Pancreas (tissue), 10 donors: ENCODE results near the gene BSG. TPM values are rescaled to one million over a fixed set of nuclear protein-coding genes. Genes with fewer than 3 reads are reported as not detected.

Experiments used
- ATAC-seq, 4 donors: fragments of 200-7000 bp; cut with Tn5 transposase; one replicate each; pipeline versions ENCODE4 v1.8.0 to v1.9.1; 2020; ENCODE audit warnings: mild to moderate bottlenecking in 4 of 4, moderate library complexity in 4 of 4
- DNase-seq, 6 donors: peaks; one replicate each; pipeline ENCODE4 v3.0.0-alpha.2; 2020
- FAIRE-seq: peaks from 2 replicates; lab custom pipeline; 2012; peaks lifted over from hg19 to GRCh38; lab: Jason Lieb, UNC
- H3K27ac ChIP-seq, 4 donors: fragments of 200-600 bp; sonication (generic); 1 replicate in 3 of 4; 2 replicates in 1 of 4; pipeline versions ENCODE4 v1.5.0 to v1.8.0; 2020
- H3K27me3 ChIP-seq, 4 donors: fragments of 200-600 bp; one replicate each; pipeline ENCODE4 v1.8.0; 2021
- H3K36me3 ChIP-seq, 3 donors: fragments of 200-600 bp; sonication (generic) in 1 of 3; one replicate each; pipeline versions ENCODE4 v1.5.0 to v1.8.0; 2020 to 2021
- H3K4me1 ChIP-seq, 3 donors: fragments of 200-600 bp; one replicate each; pipeline ENCODE4 v1.8.0; 2021
- H3K4me3 ChIP-seq, 4 donors: fragments of 200-600 bp; sonication (generic) in 2 of 4; one replicate each; pipeline versions ENCODE4 v1.5.0 to v1.8.0; 2020 to 2021
- H3K9me3 ChIP-seq, 4 donors: fragments of 200-600 bp; one replicate each; pipeline ENCODE4 v1.8.0; 2021
- CTCF ChIP-seq, 4 donors: fragments of 200-600 bp; sonication (generic) in 3 of 4; IDR thresholded peaks; one replicate each; pipeline versions ENCODE4 v1.5.0 to v1.8.0; 2021; ENCODE audit warnings: antibody characterized with exemption in 4 of 4
- WGBS, 2 donors: extraction: QIAGEN DNeasy Blood & Tissue Kit; methylation state at CpG; one replicate each; pipeline ENCODE4 v1.1.7; 2013; 5-methylcytosine and 5-hydroxymethylcytosine counted together
- intact Hi-C, 3 donors: fragments of 100-400 bp; cut with DNase I; formaldehyde crosslinking; loops; one replicate each; pipeline versions ENCODE4 v1.11.1 to v1.14.2; 2022
- polyA plus RNA-seq, 2 donors: library from polyadenylated mRNA; stranded (reverse); fragments of 200-250 nt; gene quantifications; one replicate each; pipeline ENCODE4 v1.2.3, GENCODE V29; 2013
- total RNA-seq, 6 donors: library from RNA; stranded (reverse); fragmentation: NEBNext Ultra II Directional in 4 of 6; extraction: Animal tissue kit (Norgen Biotek cat#: 25700) in 4 of 6; gene quantifications; one replicate each; pipeline versions ENCODE4 v1.2.1 to v1.2.4, GENCODE V29; 2021 to 2023
- donor health status: healthy with polysubstance abuse.
- donor health status: DM: no; HTN: no; CAD: no; lungs with moderate emphysema.
- donor health status: DM: no; HTN: no; CAD: no.
- donor health status: control.
- donor health status: control.
- donor health status: Bipolar disorder and iron deficiency.
- donor health status: DM: yes; HTN: yes; CAD: no.
- donor health status: DM: no; HTN: no; CAD: no.
- donor health status: DM: no; HTN: no; CAD: no.
- donor health status: DM: yes; HTN: yes; CAD: no.

Gene BSG
- total and polyA plus RNA-seq, 8 donors: 122 to 256 (median 159) TPM

DNA sequence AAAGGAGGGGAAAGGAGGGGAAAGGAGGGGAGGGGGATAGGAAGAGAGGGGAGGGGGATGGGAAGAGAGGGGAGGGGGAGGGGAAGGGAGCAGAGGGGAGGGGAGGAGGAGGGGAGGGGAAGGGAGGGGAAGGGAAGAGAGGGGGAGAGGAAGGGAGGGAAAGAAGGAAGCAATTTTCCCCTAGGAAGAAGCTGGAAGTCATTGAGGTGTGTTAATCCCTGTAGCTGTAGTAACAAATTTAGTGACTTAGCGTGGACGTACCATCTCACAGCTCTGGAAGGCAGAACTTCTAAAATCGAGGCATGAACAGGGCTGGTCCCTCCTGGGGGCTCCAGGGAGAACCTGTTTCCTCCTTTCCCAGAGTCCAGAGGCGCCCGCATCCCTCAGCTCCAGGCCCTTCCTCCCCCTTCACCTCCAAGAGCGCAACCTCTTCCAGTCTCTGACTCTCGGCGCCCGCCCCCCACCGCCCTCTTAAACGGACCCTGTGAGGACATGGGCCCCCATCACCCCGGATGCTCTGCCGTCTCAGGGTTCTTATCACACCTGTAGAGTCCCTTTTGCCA is 46.5 kb upstream of the BSG start:
- ATAC-seq: no peak
- no peak for TF ChIP-seq CTCF (IDR thresholded peaks at IDR 0.05)
- no peak overlapping the region for H3K4me3 ChIP-seq
- FAIRE-seq: no peak
- no peaks in the 10 kb centered on the region for H3K9me3 ChIP-seq
- intact Hi-C loops: no loop called here
- no peak overlapping the region for H3K27ac ChIP-seq
- H3K27me3 ChIP-seq: no peaks in the 10 kb centered on the region
- 37 to 61% methylated on average over 13 of the region's 13 CpGs for WGBS, 2 donors
- H3K36me3 ChIP-seq: no peaks in the 10 kb centered on the region
- no peak for DNase-seq
- H3K4me1 ChIP-seq: peaks cover 0 to 4% (median 0%) of the 10 kb centered on the region in 3 donors

- H3K4me1 ChIP-seq: peaks cover 7 to 21% (median 12%) of the 10 kb centered on the region in 3 donors
- peak overlapping the region; percentile 87 to 100 (median 96) for H3K4me3 ChIP-seq
- no peak for TF ChIP-seq CTCF (IDR thresholded peaks at IDR 0.05)
- FAIRE-seq (no peak), DNase-seq (peak in 3 of 6 donors; percentile 54 to 82 (median 58)), ATAC-seq (peak in 2 of 4 donors; percentile 10 to 15)
- H3K27me3 ChIP-seq: no peaks in the 10 kb centered on the region
- no peaks in the 10 kb centered on the region for H3K36me3 ChIP-seq
- H3K27ac ChIP-seq: peak overlapping the region; percentile 77 to 94 (median 86)
- intact Hi-C loops: no loop called here
- H3K9me3 ChIP-seq: no peaks in the 10 kb centered on the region
- WGBS, 2 donors: 57 to 62% methylated on average over 38 of the region's 38 CpGs
These were observed 42.0 kb upstream of the BSG start for GRCh38 chr19:530134-531008.

DNA sequence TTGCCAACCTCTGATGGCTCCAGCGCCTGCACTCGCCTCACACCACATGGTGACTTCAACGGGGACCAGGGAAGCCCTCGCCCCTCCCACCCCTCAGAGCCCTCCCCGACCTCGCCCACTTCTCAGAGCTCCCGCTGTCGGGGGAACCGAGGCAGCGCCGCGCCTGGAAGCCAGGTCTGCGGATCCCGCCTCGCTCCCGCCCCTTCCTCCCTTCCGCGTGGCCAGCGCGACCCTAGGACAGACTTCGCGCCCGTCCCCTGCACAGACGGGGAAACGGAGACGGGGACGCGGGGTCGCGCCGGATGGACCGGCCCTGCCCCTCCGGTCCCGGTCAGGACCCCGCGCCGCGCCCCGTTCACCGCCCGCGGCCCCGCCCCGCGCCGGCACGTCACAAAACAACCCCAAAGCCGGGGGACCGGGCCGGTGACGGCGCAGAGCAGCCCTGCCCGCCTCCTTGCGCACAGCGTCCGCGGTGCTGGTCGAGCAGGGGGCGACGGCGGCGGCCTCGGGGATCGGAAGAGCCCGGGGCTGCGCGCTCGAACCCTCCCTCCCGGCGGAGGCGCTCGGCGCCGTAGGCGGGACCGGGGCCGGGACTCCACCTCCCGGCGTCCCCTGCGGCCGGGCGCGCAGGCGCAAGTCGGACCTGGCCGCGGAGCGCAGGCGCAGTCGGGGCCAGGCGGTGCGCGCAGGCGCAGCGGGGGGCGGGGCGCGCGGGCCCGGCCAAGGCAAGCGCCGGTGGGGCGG is 41.2 kb upstream of the BSG start:
- peaks cover 7 to 23% (median 13%) of the 10 kb centered on the region in 3 donors for H3K4me1 ChIP-seq
- H3K27me3 ChIP-seq: no peaks in the 10 kb centered on the region
- FAIRE-seq: no peak
- ATAC-seq: peak; percentile 65 to 83 (median 80)
- no peak for TF ChIP-seq CTCF (IDR thresholded peaks at IDR 0.05)
- peak overlapping the region; percentile 77 to 94 (median 86) for H3K27ac ChIP-seq
- DNase-seq: peak; percentile 73 to 98 (median 91)
- intact Hi-C loops: no loop called here
- H3K36me3 ChIP-seq: peaks cover 0 to 2% (median 0%) of the 10 kb centered on the region in 3 donors
- no peaks in the 10 kb centered on the region for H3K9me3 ChIP-seq
- WGBS, 2 donors: 0 to 1% methylated on average over 31 to 103 of the region's 103 CpGs
- peak overlapping the region; percentile 87 to 100 (median 96) for H3K4me3 ChIP-seq

DNA sequence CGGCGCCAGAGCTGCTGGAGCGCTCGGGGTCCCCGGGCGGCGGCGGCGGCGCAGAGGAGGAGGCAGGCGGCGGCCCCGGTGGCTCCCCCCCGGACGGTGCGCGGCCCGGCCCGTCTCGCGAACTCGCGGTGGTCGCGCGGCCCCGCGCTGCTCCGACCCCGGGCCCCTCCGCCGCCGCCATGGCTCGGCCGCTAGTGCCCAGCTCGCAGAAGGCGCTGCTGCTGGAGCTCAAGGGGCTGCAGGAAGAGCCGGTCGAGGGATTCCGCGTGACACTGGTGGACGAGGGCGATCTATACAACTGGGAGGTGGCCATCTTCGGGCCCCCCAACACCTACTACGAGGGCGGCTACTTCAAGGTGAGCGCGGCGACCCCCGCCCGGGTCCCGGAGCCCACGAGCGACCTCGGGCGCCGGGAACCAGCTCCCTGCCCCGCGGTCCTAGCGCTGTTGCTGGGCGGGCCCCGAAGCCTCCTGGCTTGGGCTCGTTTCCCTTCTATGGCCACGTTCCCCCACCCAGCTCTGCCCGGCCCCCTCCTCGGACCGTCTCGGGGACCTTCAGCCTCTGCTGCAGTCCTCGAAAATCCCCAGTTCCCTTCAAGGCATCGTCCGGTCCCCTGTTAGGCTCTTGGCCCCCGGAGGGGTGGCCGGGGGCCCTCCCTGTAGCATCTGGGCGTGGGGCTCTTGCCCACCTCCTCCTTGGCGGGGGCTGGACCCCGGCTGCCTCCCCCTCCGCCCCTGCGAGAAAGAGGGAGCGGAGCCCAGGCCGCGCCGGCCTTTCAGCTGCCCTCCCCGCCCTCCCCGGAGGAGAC is 40.4 kb upstream of the BSG start, which contains the start of gene CDC34:
Gene CDC34, plus strand, starts transcription at position 8 of the 808 bp plus-strand sequence. Its CDS starts 172 bp downstream, at position 180.
- 1% methylated on average over 59 to 84 of the region's 84 CpGs for WGBS, 2 donors
- no peak for TF ChIP-seq CTCF (IDR thresholded peaks at IDR 0.05)
- ATAC-seq (peak; percentile 3 to 8 (median 5)), DNase-seq (peak in 1 of 6 donors; percentile 59), FAIRE-seq (no peak)
- Histone ChIP-seq H3K4me1 (peaks cover 7 to 23% (median 13%) of the 10 kb centered on the region in 3 donors), H3K9me3 (no peaks in the 10 kb centered on the region), H3K27me3 (no peaks in the 10 kb centered on the region), H3K27ac (peak within 1 kb of the TSS; percentile 78 to 94 (median 86)), H3K36me3 (peaks cover 0 to 10% (median 6%) of the 10 kb centered on the region in 3 donors), H3K4me3 (peak within 1 kb of the TSS; percentile 93 to 100 (median 96))
- intact Hi-C loops: no loop called here
